CD4-positive, alpha-beta T cell treated with Interleukin-21 for 1 hour (primary cell): ENCODE results near the gene AHDC1.
A peak's percentile ranks its signal among the peaks of the same experiment; 100 is the strongest.

Experiments
- DNase-seq: peaks from one replicate; pipeline ENCODE4 v3.0.0-alpha.2; 2020

The AHDC1 gene

GRCh38 chr1:27574871-27575831, 28.8 kb downstream of the AHDC1 start:
- DNase-seq, result no peak

GRCh38 chr1:27574001-27574781, 29.8 kb downstream of the AHDC1 start:
- DNase-seq, result no peak

GRCh38 chr1:27572679-27573426, 31.1 kb downstream of the AHDC1 start:
- no peak for DNase-seq

- no peak for DNase-seq
These were observed 31.8 kb downstream of the AHDC1 start for GRCh38 chr1:27572019-27572678.

- no peak for DNase-seq
These were observed 32.4 kb downstream of the AHDC1 start for GRCh38 chr1:27571439-27572018.

- no peak for DNase-seq
These were observed 33.2 kb downstream of the AHDC1 start for GRCh38 chr1:27570784-27571183.

- no peak for DNase-seq
These were observed 33.6 kb downstream of the AHDC1 start for GRCh38 chr1:27570356-27570755.

GRCh38 chr1:27569506-27570291, 34.2 kb downstream of the AHDC1 start:
- DNase-seq, result no peak

GRCh38 chr1:27569088-27569460, 34.9 kb downstream of the AHDC1 start:
- DNase-seq, result peak; percentile 13

- DNase-seq, result peak; percentile 96
These were observed 35.5 kb downstream of the AHDC1 start for GRCh38 chr1:27568300-27569087.

GRCh38 chr1:27567971-27568299, 36.0 kb downstream of the AHDC1 start:
- no peak for DNase-seq

- DNase-seq, result no peak
These were observed 36.8 kb downstream of the AHDC1 start for GRCh38 chr1:27567146-27567526.

- no peak for DNase-seq
These were observed 37.3 kb downstream of the AHDC1 start for GRCh38 chr1:27566462-27567145.

GRCh38 chr1:27564710-27565649, 39.0 kb downstream of the AHDC1 start:
- no peak for DNase-seq

GRCh38 chr1:27563591-27564471, 40.1 kb downstream of the AHDC1 start:
- no peak for DNase-seq

GRCh38 chr1:27563341-27563590, 40.7 kb downstream of the AHDC1 start:
- DNase-seq, result no peak

- no peak for DNase-seq
These were observed 41.2 kb downstream of the AHDC1 start for GRCh38 chr1:27562534-27563340.
